Measurements from ENCODE around the gene KIRREL3. TPM values are rescaled to one million over a fixed set of nuclear protein-coding genes. Genes with fewer than 3 reads are reported as not detected.

KIRREL3 gene
- total and polyA plus RNA-seq, 8 donors, result 0.06 to 1.1 (median 0.26) TPM; not detected in 2

DNA sequence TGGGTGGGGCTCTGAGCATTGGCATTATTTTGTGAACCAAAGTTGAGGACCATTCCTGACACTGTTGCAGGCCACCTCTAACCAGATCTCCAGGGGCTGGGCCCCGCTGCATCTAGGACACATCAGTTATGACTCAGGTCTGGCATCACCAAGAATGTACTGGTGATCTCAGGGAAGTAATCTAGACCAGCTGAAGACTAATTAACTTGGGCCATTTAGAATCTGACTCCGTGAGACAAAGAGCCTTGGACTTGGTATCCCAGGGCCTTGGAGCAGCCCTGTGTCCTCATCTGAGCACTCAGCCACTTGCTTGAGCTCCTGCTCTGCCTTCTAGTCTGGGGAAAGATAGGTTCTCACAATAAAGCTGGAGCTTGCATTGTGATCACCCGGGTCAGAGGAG lies 200.6 kb downstream of the KIRREL3 start:
- Histone ChIP-seq H3K9me3 (no peaks in the 10 kb centered on the region), H3K27me3 (no peaks in the 10 kb centered on the region), H3K36me3 (no peaks in the 10 kb centered on the region), H3K4me3 (no peak overlapping the region), H3K4me1 (no peaks in the 10 kb centered on the region), H3K27ac (no peak overlapping the region)
- 59 to 66% methylated on average over 3 of the region's 3 CpGs for WGBS, 2 donors
- intact Hi-C loops (cut with DNase I), result no loop called here
- no peak for ATAC-seq
- TF ChIP-seq, protein P1, sequence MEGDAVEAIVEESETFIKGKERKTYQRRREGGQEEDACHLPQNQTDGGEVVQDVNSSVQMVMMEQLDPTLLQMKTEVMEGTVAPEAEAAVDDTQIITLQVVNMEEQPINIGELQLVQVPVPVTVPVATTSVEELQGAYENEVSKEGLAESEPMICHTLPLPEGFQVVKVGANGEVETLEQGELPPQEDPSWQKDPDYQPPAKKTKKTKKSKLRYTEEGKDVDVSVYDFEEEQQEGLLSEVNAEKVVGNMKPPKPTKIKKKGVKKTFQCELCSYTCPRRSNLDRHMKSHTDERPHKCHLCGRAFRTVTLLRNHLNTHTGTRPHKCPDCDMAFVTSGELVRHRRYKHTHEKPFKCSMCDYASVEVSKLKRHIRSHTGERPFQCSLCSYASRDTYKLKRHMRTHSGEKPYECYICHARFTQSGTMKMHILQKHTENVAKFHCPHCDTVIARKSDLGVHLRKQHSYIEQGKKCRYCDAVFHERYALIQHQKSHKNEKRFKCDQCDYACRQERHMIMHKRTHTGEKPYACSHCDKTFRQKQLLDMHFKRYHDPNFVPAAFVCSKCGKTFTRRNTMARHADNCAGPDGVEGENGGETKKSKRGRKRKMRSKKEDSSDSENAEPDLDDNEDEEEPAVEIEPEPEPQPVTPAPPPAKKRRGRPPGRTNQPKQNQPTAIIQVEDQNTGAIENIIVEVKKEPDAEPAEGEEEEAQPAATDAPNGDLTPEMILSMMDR (IDR thresholded peaks at IDR 0.05), result no peak
- DNase-seq, result no peak
- FAIRE-seq, result no peak

- no peaks in the 10 kb centered on the region for H3K27me3 ChIP-seq
- DNase-seq (no peak), FAIRE-seq (no peak), ATAC-seq (no peak)
- TF ChIP-seq, protein P1 (IDR thresholded peaks at IDR 0.05), result no peak
- H3K4me1 ChIP-seq, result no peaks in the 10 kb centered on the region
- no peaks in the 10 kb centered on the region for H3K36me3 ChIP-seq
- intact Hi-C loops (cut with DNase I), result no loop called here
- H3K4me3 ChIP-seq, result no peak overlapping the region
- H3K9me3 ChIP-seq, result no peaks in the 10 kb centered on the region
- no peak overlapping the region for H3K27ac ChIP-seq
- WGBS, 2 donors, result 66 to 78% methylated on average over 5 of the region's 5 CpGs
These were observed 203.0 kb downstream of the KIRREL3 start for GRCh38 chr11:126797457-126798169.

- no peak for ATAC-seq
- Histone ChIP-seq H3K27me3 (no peaks in the 10 kb centered on the region), H3K9me3 (no peaks in the 10 kb centered on the region), H3K36me3 (no peaks in the 10 kb centered on the region), H3K4me3 (no peak overlapping the region), H3K27ac (no peak overlapping the region), H3K4me1 (no peaks in the 10 kb centered on the region)
- DNase-seq, result no peak
- WGBS, 2 donors, result 66 to 69% methylated on average over 6 of the region's 6 CpGs
- no peak for FAIRE-seq
- TF ChIP-seq, protein P1 (IDR thresholded peaks at IDR 0.05), result no peak
- intact Hi-C loops (cut with DNase I), result no loop called here
These were observed 207.0 kb downstream of the KIRREL3 start for GRCh38 chr11:126793596-126793995.

GRCh38 chr11:126791991-126792390 lies 208.6 kb downstream of the KIRREL3 start:
- Histone ChIP-seq H3K27me3 (no peaks in the 10 kb centered on the region), H3K4me1 (no peaks in the 10 kb centered on the region), H3K36me3 (no peaks in the 10 kb centered on the region), H3K4me3 (no peak overlapping the region), H3K27ac (no peak overlapping the region), H3K9me3 (no peaks in the 10 kb centered on the region)
- ATAC-seq (no peak), DNase-seq (no peak), FAIRE-seq (no peak)
- 56 to 59% methylated on average over 7 of the region's 7 CpGs for WGBS, 2 donors
- TF ChIP-seq, protein P1 (IDR thresholded peaks at IDR 0.05), result no peak
- intact Hi-C loops (cut with DNase I), result no loop called here

DNA sequence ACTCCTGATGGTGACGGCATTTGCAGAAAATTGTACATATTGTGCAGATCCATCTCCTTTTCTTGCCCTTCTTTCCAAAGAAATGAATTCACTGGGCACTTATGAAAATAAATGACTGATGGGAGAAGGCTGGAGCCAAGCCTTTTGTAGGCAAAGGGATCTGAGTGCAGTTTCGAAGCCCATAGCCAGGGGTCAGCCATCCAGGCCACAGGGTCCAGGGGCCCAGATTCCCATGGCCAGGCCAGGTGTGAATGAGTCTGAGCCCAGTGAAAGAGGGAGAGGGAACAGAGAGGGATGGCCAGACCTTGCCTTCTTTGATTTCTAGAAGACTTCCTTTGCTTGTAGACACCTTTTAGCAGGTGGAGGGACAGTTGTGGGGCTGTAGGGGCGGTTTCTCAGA lies 209.1 kb downstream of the KIRREL3 start:
- no peak for FAIRE-seq

More for the DNA sequence above, 209.1 kb downstream of the KIRREL3 start:
- Histone ChIP-seq H3K36me3 (no peaks in the 10 kb centered on the region), H3K27ac (no peak overlapping the region), H3K27me3 (no peaks in the 10 kb centered on the region), H3K4me1 (no peaks in the 10 kb centered on the region), H3K9me3 (no peaks in the 10 kb centered on the region), H3K4me3 (no peak overlapping the region)
- TF ChIP-seq, protein P1 (IDR thresholded peaks at IDR 0.05), result no peak
- ATAC-seq, result no peak
- 73 to 76% methylated on average over 3 of the region's 3 CpGs for WGBS, 2 donors
- DNase-seq, result no peak
- intact Hi-C loops (cut with DNase I), result no loop called here

Measured in pancreas (tissue), 10 donors.